Stimulated activated CD4-positive, alpha-beta T cell treated with anti-CD3 and anti-CD28 coated beads, Interleukin-2, amount 100 ng/mL, for 48 hours (primary cell): ENCODE data around the gene FAM170B.

Experiments
- DNase-seq, 2 donors: peaks; one replicate each; pipeline ENCODE4 v3.0.0-alpha.2; 2020

The FAM170B gene

GRCh38 chr10:49133706-49134248 lies at the start of gene FAM170B:
Gene FAM170B (minus strand): TSS chr10:49134021. CDS start chr10:49133918, 103 bp downstream.
- no peak for DNase-seq

GRCh38 chr10:49182776-49183175 lies 49.0 kb upstream of the FAM170B start:
- DNase-seq = no peak

GRCh38 chr10:49180444-49180860 lies 46.6 kb upstream of the FAM170B start:
- DNase-seq = no peak

- no peak for DNase-seq
Observed at GRCh38 chr10:49179699-49180443, 46.0 kb upstream of the FAM170B start.

GRCh38 chr10:49178489-49179471 lies 45.0 kb upstream of the FAM170B start:
- DNase-seq = no peak

- DNase-seq = peak; percentile 54 to 57
Observed at GRCh38 chr10:49177391-49178355, 43.9 kb upstream of the FAM170B start.

GRCh38 chr10:49176310-49177268 lies 42.8 kb upstream of the FAM170B start:
- no peak for DNase-seq

GRCh38 chr10:49175587-49176309 lies 41.9 kb upstream of the FAM170B start:
- no peak for DNase-seq

DNA sequence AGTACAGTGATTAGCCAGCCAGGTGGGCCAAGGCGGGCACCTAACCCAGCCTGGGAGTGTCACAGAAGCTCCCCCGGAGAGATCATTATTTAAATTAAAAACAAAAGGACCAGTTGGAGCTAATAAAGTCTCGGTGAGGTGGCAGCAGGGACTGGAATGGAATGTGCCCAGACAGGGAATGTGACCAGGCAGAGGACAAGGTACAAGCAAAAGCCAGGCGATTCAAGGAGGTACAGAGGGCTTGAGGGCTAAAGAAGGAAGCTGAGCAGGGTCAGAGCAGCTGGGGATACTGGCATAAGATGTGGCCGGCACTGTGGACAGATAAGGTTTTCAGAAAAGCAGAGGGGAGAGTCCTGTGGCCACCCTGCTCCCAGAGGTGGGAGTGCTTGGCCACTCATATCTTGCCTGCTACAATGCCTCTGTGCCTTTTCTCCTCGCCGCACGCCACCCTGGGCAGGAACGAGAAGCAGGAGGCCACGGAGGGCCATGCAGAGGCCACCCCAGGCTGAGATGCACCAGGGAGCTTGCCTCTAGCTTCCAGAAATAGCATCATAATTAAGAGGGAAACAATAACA lies 41.2 kb upstream of the FAM170B start:
- no peak for DNase-seq

GRCh38 chr10:49174261-49174925 lies 40.6 kb upstream of the FAM170B start:
- DNase-seq = no peak

- DNase-seq = no peak
Observed at GRCh38 chr10:49173853-49174252, 40.0 kb upstream of the FAM170B start.

- DNase-seq = no peak
Observed at GRCh38 chr10:49173201-49173772, 39.5 kb upstream of the FAM170B start.

DNA sequence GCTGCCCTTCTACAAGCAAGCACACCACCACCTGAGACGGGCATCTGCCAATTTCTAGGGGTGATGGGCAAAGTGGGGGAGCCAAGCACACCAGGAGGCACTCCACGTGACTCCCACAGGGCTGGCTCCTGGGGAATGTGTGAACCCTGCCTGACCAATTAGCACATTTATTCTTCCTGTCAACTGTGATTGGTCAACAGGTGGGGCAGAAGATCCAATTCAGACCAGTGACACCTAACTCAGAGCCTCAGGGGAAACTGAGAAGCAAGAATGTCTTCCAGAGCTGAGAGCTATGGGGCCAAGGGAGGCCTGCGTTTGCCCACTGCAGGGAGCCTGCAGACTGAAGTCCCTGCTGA lies 38.9 kb upstream of the FAM170B start:
- no peak for DNase-seq

- DNase-seq = no peak
Observed at GRCh38 chr10:49172061-49172776, 38.4 kb upstream of the FAM170B start.

DNA sequence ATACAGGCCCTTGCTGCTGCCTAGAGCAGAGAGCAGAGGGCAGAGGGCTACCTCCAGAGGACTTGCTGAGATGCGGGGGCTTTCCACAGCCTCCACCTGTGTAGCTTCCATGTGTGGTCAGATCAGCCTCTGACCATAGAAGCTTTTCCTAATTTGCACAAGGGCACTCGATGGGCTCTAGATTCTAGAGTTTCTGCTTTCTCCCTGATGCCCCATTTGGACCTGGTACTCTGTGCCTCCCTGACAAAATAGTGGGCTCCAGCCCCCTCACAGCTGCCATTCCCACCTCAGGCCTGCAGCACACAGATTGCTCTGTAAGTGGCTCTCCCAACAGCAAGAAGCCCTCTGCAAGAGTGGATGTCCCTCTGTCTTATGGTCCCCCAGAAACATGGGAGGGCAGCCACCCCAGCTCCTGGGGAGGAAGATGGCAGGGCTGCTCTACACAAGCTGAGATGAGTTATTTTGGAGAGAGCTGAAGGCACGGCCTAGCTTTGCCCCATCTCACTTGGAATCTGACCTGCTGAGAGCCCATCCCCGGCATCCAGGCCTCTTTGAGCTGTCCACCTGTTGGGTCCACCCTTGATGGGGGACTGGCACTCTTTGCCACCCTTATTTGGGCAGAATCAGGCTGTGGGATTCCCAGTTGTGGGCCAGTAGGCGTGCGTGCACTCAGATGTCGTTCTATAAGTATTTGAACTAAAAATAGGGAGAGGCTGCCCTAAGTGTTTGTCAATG lies 37.7 kb upstream of the FAM170B start:
- no peak for DNase-seq

- DNase-seq = no peak
Observed at GRCh38 chr10:49170632-49171325, 37.0 kb upstream of the FAM170B start.

DNA sequence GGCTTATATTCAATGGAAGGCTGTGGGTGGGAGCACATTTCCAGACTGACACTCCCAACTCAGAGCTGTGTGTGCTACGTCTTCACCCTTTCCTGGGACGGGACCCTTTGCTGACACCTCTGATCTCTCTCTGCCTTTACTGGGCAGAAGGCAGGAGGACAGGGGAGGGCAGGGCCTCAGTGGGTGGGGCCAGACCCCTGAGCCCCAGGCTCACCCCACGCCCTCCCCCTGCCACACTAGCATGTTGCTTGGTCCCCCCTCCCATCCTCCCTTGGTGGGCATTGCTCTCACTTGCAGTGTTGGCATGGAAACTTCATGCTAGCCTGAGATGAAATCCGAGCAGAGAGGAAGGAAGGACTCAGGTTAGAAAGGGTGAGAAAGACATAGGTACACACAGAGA lies 36.0 kb upstream of the FAM170B start:
- no peak for DNase-seq
